Nephron progenitor cell (in vitro differentiated cells): ENCODE results near the gene ADGRA1.

ENCODE experiments used
- DNase-seq: peaks from one replicate; pipeline ENCODE4 v3.0.0; 2021
- H3K27ac Mint-ChIP-seq: 2 replicates; pipeline ENCODE4 v1.8.0; 2021; ENCODE audit warnings: mild to moderate bottlenecking, moderate library complexity, mixed read lengths
- H3K27me3 Mint-ChIP-seq: 2 replicates; pipeline ENCODE4 v1.8.0; 2021; ENCODE audit warnings: mild to moderate bottlenecking, low read depth, mixed read lengths; ENCODE audit not compliant: poor library complexity
- H3K36me3 Mint-ChIP-seq: 2 replicates; pipeline ENCODE4 v1.8.0; 2021; ENCODE audit warnings: low read depth, mixed read lengths
- H3K4me1 Mint-ChIP-seq: 2 replicates; pipeline ENCODE4 v1.8.0; 2021; ENCODE audit warnings: mixed read lengths
- H3K4me3 Mint-ChIP-seq: 2 replicates; pipeline ENCODE4 v1.8.0; 2021; ENCODE audit warnings: mild to moderate bottlenecking, moderate library complexity, mixed read lengths
- H3K9me3 Mint-ChIP-seq: 2 replicates; pipeline ENCODE4 v1.8.0; 2021; ENCODE audit warnings: mild to moderate bottlenecking, moderate library complexity, mixed read lengths
- TF ChIP-seq, protein P1 (sequence below): fragments of 200-600 bp; sonication (generic); IDR thresholded peaks from 2 replicates; pipeline ENCODE4 v1.5.0; 2021; ENCODE audit warnings: antibody characterized with exemption

ADGRA1 gene, protein sequence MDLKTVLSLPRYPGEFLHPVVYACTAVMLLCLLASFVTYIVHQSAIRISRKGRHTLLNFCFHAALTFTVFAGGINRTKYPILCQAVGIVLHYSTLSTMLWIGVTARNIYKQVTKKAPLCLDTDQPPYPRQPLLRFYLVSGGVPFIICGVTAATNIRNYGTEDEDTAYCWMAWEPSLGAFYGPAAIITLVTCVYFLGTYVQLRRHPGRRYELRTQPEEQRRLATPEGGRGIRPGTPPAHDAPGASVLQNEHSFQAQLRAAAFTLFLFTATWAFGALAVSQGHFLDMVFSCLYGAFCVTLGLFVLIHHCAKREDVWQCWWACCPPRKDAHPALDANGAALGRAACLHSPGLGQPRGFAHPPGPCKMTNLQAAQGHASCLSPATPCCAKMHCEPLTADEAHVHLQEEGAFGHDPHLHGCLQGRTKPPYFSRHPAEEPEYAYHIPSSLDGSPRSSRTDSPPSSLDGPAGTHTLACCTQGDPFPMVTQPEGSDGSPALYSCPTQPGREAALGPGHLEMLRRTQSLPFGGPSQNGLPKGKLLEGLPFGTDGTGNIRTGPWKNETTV

GRCh38 chr10:133087679-133088178 lies at the start of gene ADGRA1:
Gene ADGRA1 (plus strand): TSS chr10:133087924. CDS start chr10:133088910, 986 bp downstream.
- Mint-ChIP-seq H3K4me3 (peak within 1 kb of the TSS; percentile 77), H3K9me3 (no peaks in the 10 kb centered on the region), H3K27me3 (peaks cover 83% of the 10 kb centered on the region), H3K36me3 (no peaks in the 10 kb centered on the region), H3K4me1 (peaks cover 4% of the 10 kb centered on the region), H3K27ac (no peak within 1 kb of the TSS)
- DNase-seq = peak; percentile 80
- TF ChIP-seq, protein P1, sequence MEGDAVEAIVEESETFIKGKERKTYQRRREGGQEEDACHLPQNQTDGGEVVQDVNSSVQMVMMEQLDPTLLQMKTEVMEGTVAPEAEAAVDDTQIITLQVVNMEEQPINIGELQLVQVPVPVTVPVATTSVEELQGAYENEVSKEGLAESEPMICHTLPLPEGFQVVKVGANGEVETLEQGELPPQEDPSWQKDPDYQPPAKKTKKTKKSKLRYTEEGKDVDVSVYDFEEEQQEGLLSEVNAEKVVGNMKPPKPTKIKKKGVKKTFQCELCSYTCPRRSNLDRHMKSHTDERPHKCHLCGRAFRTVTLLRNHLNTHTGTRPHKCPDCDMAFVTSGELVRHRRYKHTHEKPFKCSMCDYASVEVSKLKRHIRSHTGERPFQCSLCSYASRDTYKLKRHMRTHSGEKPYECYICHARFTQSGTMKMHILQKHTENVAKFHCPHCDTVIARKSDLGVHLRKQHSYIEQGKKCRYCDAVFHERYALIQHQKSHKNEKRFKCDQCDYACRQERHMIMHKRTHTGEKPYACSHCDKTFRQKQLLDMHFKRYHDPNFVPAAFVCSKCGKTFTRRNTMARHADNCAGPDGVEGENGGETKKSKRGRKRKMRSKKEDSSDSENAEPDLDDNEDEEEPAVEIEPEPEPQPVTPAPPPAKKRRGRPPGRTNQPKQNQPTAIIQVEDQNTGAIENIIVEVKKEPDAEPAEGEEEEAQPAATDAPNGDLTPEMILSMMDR = no peak

DNA sequence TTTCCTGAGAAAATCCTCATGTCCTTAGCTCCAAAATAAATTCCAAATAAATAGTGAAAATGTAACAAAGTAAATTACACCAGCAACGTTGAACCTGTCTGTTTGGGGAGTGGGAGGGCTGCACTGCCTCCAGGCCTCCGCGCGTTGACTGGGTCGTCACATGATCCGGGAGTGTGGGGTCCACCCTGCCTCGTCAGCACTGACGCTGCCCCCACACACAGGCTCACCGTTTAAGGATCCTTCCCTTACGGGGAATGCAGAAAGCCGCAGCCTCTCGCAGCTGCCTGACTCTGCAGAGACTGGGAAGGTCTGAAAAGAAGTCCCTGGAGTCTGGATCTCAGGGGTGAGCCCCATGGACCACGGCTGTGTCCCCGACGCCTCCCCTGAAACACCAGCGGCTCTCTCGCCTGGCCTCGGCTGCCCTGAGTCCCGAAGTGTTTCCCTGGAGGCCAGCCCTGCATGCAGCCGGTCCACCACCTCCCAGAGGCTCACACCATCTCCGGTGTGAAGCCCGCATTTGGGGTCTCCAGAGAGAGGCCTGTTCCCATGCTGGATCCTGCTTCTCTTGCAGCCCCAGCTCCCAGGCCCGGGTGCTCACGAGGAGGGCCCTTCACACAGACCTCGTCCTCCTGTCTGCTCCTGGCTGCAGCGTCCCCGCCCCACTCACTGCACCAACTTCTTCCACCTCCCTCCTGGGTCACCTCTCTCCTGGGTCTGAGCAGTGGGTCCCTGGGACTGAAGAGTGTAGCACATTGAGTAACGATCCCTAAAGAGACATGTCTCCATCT lies 49.5 kb upstream of the ADGRA1 start:
- Mint-ChIP-seq H3K4me1 (peaks cover 72% of the 10 kb centered on the region), H3K4me3 (peak overlapping the region; percentile 42), H3K27ac (peak overlapping the region; percentile 26), H3K9me3 (no peaks in the 10 kb centered on the region), H3K27me3 (no peaks in the 10 kb centered on the region), H3K36me3 (no peaks in the 10 kb centered on the region)
- peak; percentile 46 for DNase-seq
- TF ChIP-seq, protein P1 = no peak

- Mint-ChIP-seq H3K27ac (no peak overlapping the region), H3K4me1 (peaks cover 65% of the 10 kb centered on the region), H3K9me3 (no peaks in the 10 kb centered on the region), H3K4me3 (no peak overlapping the region), H3K27me3 (no peaks in the 10 kb centered on the region), H3K36me3 (no peaks in the 10 kb centered on the region)
- TF ChIP-seq, protein P1 = peak; percentile 19
- peak; percentile 55 for DNase-seq
Measured at GRCh38 chr10:133039107-133039802, 48.5 kb upstream of the ADGRA1 start.

DNA sequence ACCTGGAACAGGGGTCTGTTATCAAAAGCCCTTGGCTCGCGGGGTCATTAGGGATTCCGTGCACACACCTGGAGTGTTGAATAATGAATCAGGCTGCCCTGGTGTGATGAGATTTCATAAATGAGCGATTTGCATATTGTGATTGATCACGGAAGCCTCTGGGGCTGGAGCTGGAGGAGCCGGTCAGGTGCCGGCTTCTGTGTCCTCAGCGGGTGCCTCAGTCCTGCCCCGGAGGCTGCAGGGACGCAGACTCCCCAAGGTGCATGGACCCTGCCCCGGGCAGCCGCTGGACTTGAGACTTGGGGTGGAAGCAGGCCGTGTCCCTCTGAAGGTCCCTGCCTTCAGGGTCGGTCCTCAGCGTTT lies 47.9 kb upstream of the ADGRA1 start:
- TF ChIP-seq, protein P1 = no peak
- H3K27me3 Mint-ChIP-seq = no peaks in the 10 kb centered on the region
- H3K4me3 Mint-ChIP-seq = no peak overlapping the region
- H3K9me3 Mint-ChIP-seq = no peaks in the 10 kb centered on the region
- no peaks in the 10 kb centered on the region for H3K36me3 Mint-ChIP-seq
- H3K4me1 Mint-ChIP-seq = peaks cover 64% of the 10 kb centered on the region
- no peak overlapping the region for H3K27ac Mint-ChIP-seq
- no peak for DNase-seq

DNA sequence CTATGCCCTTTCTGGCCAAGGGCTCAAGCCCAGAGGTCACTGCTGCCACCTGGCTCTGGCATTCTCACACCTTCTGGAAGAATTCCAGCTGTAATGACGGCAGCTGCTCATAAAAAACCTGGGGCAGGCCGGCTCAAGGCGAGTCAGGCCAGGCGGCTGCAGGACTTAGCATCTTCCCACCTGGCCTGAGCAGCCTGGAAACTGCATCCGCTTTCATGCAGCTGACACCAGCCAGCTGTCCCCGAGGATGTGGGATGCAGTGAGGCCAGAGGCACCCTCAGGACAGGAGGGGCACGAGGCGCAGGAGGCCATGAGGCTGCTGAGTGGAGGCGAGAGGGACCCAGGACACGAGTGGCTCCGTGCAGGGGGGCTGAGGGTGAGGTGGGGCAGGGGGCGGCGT lies 47.5 kb upstream of the ADGRA1 start:
- Mint-ChIP-seq H3K27me3 (no peaks in the 10 kb centered on the region), H3K9me3 (no peaks in the 10 kb centered on the region), H3K27ac (no peak overlapping the region), H3K4me1 (peaks cover 64% of the 10 kb centered on the region), H3K36me3 (no peaks in the 10 kb centered on the region), H3K4me3 (no peak overlapping the region)
- DNase-seq = no peak
- TF ChIP-seq, protein P1 = no peak
